NCI-H1694 treated with DMSO at 0.1 percent for 48 hours (cell line): ENCODE measurements around the gene EFHC1.
"Not testable (repeated sequence)": the region's sequence is repeated elsewhere in the genome, so short reads cannot be mapped to it uniquely, and the experiment has no call there.

ENCODE experiments used
- DNase-seq: peaks from one replicate; lab custom pipeline; 2025; lab: John Stamatoyannopoulos, UW

Gene EFHC1

DNA sequence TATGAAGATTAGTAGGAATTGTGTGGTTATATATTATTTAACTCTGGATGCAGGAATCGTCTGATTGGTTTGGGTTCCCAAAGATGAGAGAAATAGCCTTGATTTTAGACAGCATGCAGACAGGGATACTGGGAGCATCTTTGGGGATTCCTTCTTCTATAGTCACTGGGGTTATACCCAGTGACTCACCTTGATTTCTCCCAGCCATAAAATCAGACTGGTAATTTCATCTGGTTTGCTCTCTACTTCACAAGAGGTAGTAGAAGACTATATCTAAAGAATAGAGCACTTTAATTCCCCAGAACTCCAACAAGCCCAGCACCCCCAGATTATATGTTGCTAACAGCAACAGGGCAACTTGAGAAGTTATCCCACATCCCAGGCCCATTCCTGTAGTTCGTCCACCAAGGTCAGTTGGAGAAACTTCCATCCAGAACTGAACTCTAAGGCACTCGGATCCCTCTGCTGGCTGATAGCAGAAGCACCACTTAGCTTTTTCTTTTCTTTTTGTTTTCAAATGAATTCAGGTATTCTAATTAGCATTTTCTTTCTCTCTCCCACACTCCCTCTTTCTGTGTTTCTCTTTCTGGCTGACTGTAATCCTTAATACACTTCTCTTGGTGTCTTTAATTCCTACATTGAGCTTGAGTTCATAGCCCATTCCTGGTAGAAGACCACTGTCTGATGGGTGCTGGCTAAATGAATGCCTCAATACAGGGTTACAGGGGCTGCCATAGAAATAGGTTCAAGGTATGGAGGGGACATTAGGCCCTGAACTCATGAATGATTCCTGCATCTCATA is 20.4 kb upstream of the EFHC1 start:
- DNase-seq: peak; percentile 9

GRCh38 chr6:52400313-52401041 is 19.7 kb upstream of the EFHC1 start:
- no peak for DNase-seq

DNA sequence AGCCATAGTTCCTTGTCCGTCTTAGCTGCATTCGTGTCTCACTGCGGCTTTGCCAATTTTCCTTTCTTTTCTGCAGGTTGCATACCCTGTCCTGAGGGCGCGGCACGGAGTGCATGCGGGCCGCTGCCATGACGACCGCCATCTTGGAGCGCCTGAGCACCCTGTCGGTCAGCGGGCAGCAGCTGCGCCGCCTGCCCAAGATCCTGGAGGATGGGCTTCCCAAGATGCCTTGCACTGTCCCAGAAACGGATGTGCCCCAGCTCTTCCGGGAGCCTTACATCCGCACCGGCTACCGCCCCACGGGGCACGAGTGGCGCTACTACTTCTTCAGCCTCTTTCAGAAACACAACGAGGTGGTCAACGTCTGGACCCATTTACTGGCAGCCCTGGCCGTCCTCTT is 17.1 kb upstream of the EFHC1 start:
- DNase-seq: no peak

- DNase-seq: peak; percentile 67
These were observed 16.5 kb upstream of the EFHC1 start for GRCh38 chr6:52403627-52404026.

GRCh38 chr6:52405243-52405642 is 14.9 kb upstream of the EFHC1 start:
- DNase-seq: no peak

DNA sequence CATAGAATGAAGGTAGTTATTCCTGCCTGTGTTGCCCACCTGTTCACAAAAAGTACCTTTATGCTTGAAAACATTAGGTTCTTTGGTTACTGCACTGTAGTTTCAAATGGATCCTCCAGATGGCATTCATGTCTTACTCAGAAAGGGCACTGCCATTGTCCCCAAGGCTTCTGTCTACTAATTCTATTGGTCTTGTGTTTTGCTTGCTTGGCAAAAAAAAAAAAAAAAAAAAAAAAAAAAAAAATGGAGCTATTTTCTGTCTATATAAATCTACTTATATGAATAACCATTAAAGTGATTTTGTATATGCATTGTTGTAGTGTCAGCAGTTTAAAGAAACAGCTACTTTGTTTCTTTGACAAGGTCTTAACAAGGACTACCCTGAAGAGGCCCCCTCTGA is 12.7 kb upstream of the EFHC1 start:
- DNase-seq: peak; percentile 47

- no peak for DNase-seq
These were observed 10.6 kb upstream of the EFHC1 start for GRCh38 chr6:52409499-52409898.

DNA sequence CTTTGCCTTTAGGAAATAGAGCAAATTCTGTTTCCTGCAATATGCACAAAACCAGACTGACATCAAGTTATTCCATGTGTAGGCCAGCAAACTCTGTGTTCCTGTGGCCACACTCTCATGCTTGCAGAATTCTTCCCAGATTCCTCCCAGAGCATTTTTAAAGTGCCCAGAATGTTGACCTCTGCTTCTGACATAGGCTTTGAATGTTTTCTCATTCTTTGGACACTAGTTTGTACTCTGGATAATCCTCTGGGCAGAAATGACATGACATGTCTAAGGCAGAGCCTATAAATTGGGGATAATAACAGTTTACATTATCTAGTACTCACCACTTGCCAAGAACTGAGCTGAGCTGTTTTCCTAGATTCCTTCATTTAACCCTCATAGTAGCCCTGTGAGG is 9.2 kb upstream of the EFHC1 start:
- no peak for DNase-seq

DNA sequence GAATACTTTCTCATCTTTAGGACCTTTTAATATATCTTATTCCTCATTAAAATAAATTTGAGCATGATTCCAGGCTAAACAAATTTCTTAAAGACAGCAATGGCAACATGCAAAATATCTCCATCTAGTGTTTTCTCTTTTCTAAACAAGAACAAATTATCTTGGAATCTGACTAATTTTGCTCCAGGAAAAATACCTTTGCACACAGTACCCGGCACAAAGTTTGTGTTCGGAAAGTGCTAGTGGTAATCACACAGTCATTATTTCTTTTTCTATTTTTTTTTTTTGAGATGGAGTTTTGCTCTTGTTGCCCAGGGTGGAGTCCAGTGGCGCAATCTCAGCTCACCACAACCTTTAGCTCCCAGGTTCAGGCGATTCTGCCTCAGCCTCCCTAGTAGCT is 8.2 kb upstream of the EFHC1 start:
- no peak for DNase-seq

DNA sequence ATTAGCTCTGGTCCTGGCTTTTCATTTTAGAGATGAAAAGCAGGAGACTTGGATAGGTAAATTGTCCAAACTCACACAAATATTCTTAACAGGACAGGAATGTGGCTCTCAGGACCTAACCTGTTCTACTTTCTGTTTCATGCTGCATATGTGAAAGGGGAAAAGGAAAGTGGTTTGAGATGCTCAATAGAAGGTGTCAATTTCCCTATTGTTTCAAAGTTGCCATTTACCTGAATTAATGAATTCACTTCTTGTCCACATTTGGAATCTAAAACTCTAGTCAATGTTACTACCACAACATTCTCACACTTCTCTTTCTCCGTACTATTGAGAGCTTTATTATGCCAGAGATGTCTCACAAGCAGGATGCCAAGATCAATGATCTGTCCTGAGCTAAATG is 4.8 kb upstream of the EFHC1 start:
- DNase-seq: no peak

- DNase-seq: no peak
These were observed 4.1 kb upstream of the EFHC1 start for GRCh38 chr6:52415917-52416628.

GRCh38 chr6:52416629-52417151 is 3.5 kb upstream of the EFHC1 start:
- DNase-seq: peak; percentile 39

DNA sequence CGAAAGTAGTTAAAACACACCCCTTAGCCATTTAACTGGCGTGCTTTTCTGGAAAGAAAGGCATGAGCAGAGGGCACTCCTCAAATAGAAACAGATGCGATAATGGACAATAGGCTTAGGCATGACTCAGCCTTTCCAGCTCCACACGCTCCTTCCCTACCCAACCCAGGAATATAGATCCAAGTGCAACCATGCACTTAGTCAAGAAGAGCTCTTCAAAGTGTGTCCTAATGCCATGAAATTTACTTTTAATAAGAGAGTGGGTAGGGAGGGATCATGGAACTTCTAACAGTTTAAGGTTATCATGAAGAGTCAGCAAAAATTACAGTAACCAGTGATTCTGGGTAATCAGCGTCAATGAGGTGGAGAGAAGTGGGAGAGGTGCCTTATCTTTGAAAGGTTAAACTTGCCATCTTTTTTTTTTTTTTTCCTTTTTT is 2.4 kb upstream of the EFHC1 start:
- no peak for DNase-seq

DNA sequence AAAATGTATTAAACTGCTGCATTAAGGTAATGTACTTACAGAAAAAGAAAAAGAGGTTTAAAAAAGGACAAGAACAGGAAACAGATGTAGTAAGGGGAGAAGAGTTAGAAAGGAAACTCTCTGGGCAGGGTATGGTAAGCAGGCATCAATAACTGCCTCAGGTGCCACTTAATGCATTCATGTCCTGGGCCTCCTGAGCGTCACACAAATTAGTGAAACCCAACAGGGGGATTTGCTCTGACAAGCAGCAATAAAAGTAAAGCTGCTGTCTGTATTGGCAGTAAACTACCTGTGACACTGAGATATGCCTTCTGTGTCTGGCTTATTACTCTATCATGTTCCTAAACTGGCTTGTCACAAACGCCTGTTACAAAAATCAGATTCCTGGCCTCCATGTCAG is 1.5 kb upstream of the EFHC1 start:
- DNase-seq: no peak

- DNase-seq: peak; percentile 52
These were observed 671 bp downstream of the EFHC1 start for GRCh38 chr6:52420668-52421358.

DNA sequence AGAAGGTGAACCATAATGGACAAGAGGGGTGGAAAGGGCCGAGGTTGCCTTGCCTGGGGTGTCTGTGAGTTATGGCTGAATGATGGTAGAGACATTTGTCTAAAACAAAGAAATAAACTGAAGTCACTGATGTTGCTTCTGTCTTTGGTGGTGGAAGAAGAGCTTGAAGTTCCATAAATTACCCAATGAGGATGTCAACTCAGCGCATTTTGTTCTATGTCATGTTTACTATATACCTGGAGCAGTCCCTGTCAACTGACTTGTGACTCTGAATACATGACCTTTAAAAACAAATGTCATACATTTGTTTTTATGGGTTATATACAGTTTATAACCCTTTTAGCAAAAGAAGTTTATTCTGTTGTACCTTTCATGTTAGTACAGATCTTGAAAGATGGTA is 2.0 kb downstream of the EFHC1 start:
- no peak for DNase-seq

DNA sequence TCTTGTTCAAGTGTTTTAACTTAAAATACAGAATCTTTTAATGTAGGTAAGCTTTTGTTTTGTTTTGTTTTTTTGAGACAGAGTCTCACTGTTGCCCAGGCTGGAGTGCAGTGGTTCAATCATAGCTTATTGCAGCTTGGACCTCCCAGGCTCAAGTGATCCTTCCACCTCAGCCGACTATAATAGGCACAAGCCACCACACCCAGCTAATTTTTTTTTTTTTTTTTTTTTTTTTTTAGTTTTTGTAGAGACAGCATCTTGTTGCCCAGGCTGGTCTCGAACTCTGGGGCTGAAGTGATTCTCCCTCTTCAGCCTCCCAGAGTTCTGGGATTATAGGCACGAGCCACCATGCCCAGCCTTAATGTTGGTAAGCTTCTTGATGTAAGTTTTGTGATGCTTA is 3.3 kb downstream of the EFHC1 start:
- DNase-seq: no peak

GRCh38 chr6:52423971-52424381 is 3.8 kb downstream of the EFHC1 start:
- no peak for DNase-seq

DNA sequence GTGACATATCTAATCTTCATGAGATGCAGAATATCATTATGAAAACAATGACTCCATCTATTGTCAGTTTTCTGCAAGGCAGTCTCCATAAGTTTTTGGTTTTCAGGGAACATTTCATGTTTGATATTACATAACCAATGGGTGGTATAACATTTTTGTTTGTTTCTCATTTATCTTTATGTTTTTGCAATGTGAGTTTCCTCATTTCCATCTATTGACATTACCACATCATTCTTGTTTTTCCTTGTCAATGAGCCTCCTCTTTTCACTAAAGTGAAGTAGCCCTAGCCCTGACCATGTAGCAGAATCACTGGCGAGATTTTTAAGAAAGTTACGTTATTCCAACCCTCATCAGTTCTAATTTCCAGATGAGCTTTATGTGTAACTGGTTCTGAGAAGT is 4.4 kb downstream of the EFHC1 start:
- no peak for DNase-seq

- no peak for DNase-seq
These were observed 6.5 kb downstream of the EFHC1 start for GRCh38 chr6:52426667-52427066.

DNA sequence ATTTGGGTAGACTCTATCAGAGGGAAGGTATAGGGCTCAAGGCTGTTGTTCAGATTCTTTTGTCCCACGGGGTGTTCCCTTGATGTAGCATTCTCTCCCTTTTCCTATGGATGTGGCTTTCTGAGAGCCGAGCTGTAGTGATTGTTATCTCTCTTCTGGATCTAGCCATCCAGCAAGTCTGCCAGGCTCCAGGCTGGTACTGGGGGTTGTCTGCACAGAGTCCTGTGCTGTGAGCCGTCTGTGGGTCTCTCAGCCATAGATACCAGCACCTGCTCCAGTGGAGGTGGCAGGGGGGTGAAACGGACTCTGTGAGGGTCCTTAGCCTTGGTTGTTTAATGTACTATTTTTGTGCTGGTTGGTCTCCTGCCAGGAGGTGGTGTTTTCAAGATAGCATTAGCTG is 13.2 kb downstream of the EFHC1 start:
- not testable (repeated sequence) for DNase-seq

DNA sequence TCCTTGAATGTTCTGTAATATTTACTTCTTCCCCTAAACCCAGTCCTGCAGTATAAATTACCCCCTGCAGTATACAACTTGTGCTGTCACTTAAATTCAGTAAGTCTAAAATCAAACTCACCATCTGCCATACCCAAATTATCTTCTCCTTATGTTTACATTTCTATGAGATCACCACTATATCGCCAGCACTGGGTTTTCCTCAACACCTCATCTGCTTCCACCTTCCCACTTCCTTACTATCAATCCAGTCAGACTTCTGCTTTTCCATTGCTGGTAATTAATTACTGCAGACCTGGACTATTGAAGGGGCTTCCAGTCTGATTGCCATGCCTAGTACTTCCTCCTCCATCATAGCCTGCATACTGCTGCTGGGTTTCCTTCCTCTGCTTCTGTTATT is 15.2 kb downstream of the EFHC1 start:
- DNase-seq: no peak
